Neural cell (in vitro differentiated cells): ENCODE results near the gene SARNP.

Source experiments
- EP300 ChIP-seq: fragments of 450-650 bp; conservative IDR thresholded peaks from 2 replicates; pipeline ENCODE4 v1.6.1; 2014; ENCODE audit warnings: antibody characterized with exemption, mild to moderate bottlenecking, moderate library complexity; ENCODE audit not compliant: poor library complexity, severe bottlenecking
- RAD21 ChIP-seq: fragments of 450-650 bp; conservative IDR thresholded peaks from 2 replicates; pipeline ENCODE4 v1.6.1; 2014; ENCODE audit warnings: antibody characterized with exemption, mild to moderate bottlenecking, moderate library complexity
- TF ChIP-seq, protein P1 (sequence below): fragments of 450-650 bp; IDR thresholded peaks from 2 replicates; pipeline ENCODE4 v1.5.1; 2014; ENCODE audit warnings: antibody characterized with exemption, mild to moderate bottlenecking, moderate library complexity; ENCODE audit not compliant: poor library complexity, severe bottlenecking
- TF ChIP-seq, protein P2 (sequence below): IDR thresholded peaks from 2 replicates; pipeline ENCODE4 v1.6.1; 2012; ENCODE audit warnings: borderline replicate concordance

DNA sequence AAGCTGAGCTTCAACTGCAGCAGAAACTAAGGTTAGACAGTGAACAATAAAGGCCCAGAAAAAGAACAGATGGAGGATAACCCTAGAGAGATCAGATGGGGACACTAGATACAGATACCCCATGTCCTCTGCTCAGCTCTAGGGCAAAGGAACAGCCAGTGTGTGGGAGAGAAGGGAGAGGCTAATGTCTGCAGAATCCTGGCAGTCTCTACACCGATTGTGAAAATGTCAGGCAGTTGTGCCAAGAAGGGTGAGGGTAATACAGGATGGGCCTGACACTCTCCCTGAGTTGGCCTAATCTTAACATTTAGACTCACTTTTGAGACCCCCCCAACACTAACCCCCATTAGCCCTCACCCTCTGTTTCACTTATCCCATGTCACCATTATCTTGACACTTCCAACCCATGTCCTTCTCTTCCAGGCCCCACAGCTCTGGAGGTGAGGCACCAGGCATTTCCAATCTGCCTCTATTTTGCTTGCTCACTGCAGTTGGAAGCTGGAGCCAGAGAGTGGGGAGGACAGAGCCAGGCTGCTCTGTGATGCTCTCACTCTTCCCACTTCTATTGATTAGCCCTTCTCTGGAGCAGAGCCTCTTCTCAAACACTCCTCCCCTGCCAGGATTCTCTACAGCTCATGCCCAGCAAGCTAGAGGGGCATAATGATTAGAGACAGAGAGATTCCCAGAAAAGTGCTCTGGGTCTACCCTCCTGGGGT is 104.7 kb downstream of the SARNP start:
- no peak for TF ChIP-seq EP300
- TF ChIP-seq, protein P1, sequence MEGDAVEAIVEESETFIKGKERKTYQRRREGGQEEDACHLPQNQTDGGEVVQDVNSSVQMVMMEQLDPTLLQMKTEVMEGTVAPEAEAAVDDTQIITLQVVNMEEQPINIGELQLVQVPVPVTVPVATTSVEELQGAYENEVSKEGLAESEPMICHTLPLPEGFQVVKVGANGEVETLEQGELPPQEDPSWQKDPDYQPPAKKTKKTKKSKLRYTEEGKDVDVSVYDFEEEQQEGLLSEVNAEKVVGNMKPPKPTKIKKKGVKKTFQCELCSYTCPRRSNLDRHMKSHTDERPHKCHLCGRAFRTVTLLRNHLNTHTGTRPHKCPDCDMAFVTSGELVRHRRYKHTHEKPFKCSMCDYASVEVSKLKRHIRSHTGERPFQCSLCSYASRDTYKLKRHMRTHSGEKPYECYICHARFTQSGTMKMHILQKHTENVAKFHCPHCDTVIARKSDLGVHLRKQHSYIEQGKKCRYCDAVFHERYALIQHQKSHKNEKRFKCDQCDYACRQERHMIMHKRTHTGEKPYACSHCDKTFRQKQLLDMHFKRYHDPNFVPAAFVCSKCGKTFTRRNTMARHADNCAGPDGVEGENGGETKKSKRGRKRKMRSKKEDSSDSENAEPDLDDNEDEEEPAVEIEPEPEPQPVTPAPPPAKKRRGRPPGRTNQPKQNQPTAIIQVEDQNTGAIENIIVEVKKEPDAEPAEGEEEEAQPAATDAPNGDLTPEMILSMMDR = no peak
- no peak for TF ChIP-seq RAD21
- TF ChIP-seq, protein P2, sequence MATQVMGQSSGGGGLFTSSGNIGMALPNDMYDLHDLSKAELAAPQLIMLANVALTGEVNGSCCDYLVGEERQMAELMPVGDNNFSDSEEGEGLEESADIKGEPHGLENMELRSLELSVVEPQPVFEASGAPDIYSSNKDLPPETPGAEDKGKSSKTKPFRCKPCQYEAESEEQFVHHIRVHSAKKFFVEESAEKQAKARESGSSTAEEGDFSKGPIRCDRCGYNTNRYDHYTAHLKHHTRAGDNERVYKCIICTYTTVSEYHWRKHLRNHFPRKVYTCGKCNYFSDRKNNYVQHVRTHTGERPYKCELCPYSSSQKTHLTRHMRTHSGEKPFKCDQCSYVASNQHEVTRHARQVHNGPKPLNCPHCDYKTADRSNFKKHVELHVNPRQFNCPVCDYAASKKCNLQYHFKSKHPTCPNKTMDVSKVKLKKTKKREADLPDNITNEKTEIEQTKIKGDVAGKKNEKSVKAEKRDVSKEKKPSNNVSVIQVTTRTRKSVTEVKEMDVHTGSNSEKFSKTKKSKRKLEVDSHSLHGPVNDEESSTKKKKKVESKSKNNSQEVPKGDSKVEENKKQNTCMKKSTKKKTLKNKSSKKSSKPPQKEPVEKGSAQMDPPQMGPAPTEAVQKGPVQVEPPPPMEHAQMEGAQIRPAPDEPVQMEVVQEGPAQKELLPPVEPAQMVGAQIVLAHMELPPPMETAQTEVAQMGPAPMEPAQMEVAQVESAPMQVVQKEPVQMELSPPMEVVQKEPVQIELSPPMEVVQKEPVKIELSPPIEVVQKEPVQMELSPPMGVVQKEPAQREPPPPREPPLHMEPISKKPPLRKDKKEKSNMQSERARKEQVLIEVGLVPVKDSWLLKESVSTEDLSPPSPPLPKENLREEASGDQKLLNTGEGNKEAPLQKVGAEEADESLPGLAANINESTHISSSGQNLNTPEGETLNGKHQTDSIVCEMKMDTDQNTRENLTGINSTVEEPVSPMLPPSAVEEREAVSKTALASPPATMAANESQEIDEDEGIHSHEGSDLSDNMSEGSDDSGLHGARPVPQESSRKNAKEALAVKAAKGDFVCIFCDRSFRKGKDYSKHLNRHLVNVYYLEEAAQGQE = no peak
